ENCODE measurements around the gene GOLIM4. TPM values are rescaled to one million over a fixed set of nuclear protein-coding genes. Genes with fewer than 3 reads are reported as not detected.
A peak's percentile ranks its signal among the peaks of the same experiment; 100 is the strongest.

The GOLIM4 gene
- total RNA-seq, 8 experiments from 2014 or later, result 24.3 to 167 (median 33.7) TPM

DNA sequence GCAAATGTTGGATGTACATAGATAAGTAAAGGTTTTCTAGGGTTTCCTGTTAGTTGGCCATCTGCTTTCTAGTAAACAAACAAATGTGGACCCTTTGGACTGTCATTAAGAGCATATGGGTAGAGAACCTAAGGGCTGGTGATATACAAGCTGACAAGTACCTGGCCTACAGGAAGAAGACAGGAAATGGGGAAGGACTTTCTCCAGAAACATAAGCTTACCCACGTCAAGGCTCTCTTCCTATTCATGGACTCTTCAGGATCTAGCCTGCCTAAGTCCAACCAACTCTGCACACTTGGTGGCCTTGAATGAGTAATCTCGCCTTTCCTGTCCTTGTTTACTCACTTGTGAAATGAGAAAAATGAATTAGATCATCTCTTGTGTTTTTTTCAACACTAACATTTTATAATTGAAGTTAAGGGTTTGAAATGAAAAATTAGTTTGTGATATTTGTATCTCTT is 22.2 kb upstream of the GOLIM4 start:
- Histone ChIP-seq H3K27ac (no peak overlapping the region), H3K4me3 (no peak overlapping the region), H3K4me1 (replicated peaks in 1 of 2) (no peaks in the 10 kb centered on the region)
- no peak for ATAC-seq (replicated peaks in 6 of 8)
- in situ Hi-C loops (cut with MboI; ENCODE audit: low pct_unique_long_range_greater_than_20kb in 2 of 9, low sequenced_read_pairs in 9 of 9, unreplicated experiment in 9 of 9), result no loop called here
- 13 to 100% (median 80%) methylated on average over 1 to 2 of the region's 2 CpGs for whole genome bisulfite sequencing, 10 experiments

DNA sequence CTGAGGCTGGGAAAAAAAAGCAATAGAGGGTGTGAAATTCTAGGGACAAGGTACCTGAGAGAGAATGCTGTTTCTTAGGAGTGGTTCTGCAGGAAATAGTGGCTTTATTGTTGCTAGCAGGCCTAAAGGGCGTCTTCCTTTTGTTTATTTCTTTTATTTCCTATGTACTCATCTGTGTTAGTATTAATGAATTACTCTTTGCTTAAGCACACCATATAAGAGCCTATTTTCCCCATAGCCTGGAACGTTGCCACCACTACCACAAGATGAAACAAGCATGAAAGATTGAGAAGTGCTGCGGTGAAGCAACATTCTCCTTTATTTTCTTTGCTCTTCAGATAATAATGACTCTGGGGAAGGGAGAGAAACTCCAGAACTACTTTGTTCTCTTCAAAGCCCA is 21.3 kb upstream of the GOLIM4 start:
- H3K4me3 ChIP-seq, result no peak overlapping the region
- in situ Hi-C loops (cut with MboI; ENCODE audit: low pct_unique_long_range_greater_than_20kb in 2 of 9, low sequenced_read_pairs in 9 of 9, unreplicated experiment in 9 of 9), result no loop called here
- WGBS, 10 experiments, result 35 to 100% (median 71%) methylated on average over 1 to 3 of the region's 3 CpGs

DNA sequence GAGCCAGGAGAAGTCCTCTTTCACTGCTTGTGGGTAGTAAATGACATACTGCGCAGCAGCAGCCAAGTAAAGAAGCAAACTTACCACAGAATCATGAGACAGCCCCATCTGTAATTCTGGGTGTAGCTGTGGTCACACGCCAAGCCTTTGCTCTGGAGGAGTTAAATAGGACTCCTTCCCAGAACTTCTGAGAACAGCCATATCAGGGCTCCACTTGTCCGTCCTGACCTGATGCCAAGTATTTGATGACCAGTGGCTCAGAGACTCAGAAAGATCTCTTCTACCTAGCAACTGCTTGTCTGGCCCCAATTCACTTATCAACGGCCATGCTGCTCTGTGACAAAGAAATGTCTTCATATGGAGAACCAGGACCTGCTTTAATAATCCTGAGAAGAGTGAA is 20.6 kb upstream of the GOLIM4 start:
- ATAC-seq (replicated peaks in 6 of 8), result peak in 4 of 8 experiments; percentile 74 to 98 (median 92)

More for the DNA sequence above, 21.3 kb upstream of the GOLIM4 start:
- no peak overlapping the region for H3K27ac ChIP-seq
- H3K4me1 ChIP-seq (replicated peaks in 1 of 2), result no peaks in the 10 kb centered on the region
- peak in 1 of 8 experiments; percentile 67 for ATAC-seq (replicated peaks in 6 of 8)

DNA sequence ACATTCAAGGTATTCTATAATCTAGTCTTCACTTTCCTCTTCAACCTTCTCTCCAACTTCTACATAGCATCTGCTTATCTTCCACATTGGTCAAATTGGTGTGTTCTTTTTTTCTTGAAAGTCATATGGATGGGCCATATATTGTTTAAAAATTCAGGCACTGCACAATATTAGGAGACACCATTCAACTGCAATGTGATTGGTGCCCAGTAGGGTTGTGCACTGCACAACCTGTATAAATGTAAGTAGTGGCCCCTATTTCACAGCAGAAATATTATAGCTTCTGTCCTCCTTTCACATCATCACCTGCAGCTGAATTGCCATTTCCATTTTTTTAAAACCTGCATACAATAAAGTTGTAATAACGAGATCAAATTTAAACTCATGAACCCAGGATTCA is 18.1 kb upstream of the GOLIM4 start:
- Histone ChIP-seq H3K4me3 (no peak overlapping the region), H3K27ac (no peak overlapping the region), H3K4me1 (replicated peaks in 1 of 2) (no peaks in the 10 kb centered on the region)
- ATAC-seq (replicated peaks in 6 of 8), result no peak
- in situ Hi-C loops (cut with MboI; ENCODE audit: low pct_unique_long_range_greater_than_20kb in 2 of 9, low sequenced_read_pairs in 9 of 9, unreplicated experiment in 9 of 9), result no loop called here
- 11 to 100% (median 67%) methylated on average over 1 of the region's 1 CpG; no CpG with 5 or more reads in 1 of the 10 experiments for WGBS, 10 experiments

More for the DNA sequence above, 20.6 kb upstream of the GOLIM4 start:
- in situ Hi-C loops (cut with MboI; ENCODE audit: low pct_unique_long_range_greater_than_20kb in 2 of 9, low sequenced_read_pairs in 9 of 9, unreplicated experiment in 9 of 9), result no loop called here
- Histone ChIP-seq H3K27ac (no peak overlapping the region), H3K4me3 (no peak overlapping the region), H3K4me1 (replicated peaks in 1 of 2) (no peaks in the 10 kb centered on the region)
- 9 to 100% (median 71%) methylated on average over 1 to 4 of the region's 4 CpGs; no CpG with 5 or more reads in 2 of the 10 experiments for WGBS, 10 experiments

DNA sequence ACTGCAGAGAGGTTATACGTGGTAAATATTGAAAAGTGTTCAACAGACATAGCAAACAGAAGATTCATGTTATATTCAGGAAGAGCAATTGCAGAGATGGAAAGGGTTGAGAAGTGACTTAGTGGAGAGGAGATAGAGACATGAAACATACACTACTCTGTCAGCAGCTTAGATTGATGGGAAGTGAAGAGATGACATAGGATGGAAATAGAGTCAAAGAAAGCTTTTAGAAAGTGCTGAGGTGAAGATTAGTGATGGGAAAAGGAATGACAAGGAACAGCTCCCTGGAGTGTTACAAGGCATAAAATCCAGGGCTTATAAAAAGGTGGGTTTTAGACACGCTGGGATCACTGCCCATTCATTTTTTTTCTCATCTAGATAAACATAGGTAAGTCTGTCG is 17.2 kb upstream of the GOLIM4 start:
- H3K4me3 ChIP-seq, result no peak overlapping the region

DNA sequence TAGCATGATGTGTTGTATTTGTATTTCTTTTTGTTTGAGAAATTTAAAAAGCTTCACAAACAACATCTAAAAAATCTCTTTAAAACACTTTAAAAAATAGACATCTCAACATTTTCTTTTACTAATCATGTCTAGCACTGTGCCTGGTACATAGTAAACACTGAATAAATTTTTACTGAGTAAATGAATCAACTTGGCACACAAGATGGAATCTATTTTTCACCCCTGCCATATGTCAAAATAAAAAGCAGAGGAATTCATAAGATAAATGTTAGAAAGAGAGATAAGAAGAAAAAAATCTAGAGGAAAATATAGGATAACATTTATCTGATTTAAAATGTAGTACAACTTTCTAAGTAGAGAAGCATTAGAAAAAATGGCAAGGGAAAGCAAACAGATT is 8.6 kb upstream of the GOLIM4 start:
- in situ Hi-C loops (cut with MboI; ENCODE audit: low pct_unique_long_range_greater_than_20kb in 2 of 9, low sequenced_read_pairs in 9 of 9, unreplicated experiment in 9 of 9), result no loop called here
- no peak overlapping the region for H3K27ac ChIP-seq
- H3K4me3 ChIP-seq, result no peak overlapping the region
- no peak for ATAC-seq (replicated peaks in 6 of 8)
- no peaks in the 10 kb centered on the region for H3K4me1 ChIP-seq (replicated peaks in 1 of 2)

More for the DNA sequence above, 17.2 kb upstream of the GOLIM4 start:
- no peak overlapping the region for H3K27ac ChIP-seq
- ATAC-seq (replicated peaks in 6 of 8), result no peak
- 32 to 97% (median 84%) methylated on average over 2 to 3 of the region's 3 CpGs for WGBS, 10 experiments
- in situ Hi-C loops (cut with MboI; ENCODE audit: low pct_unique_long_range_greater_than_20kb in 2 of 9, low sequenced_read_pairs in 9 of 9, unreplicated experiment in 9 of 9), result no loop called here
- no peaks in the 10 kb centered on the region for H3K4me1 ChIP-seq (replicated peaks in 1 of 2)

DNA sequence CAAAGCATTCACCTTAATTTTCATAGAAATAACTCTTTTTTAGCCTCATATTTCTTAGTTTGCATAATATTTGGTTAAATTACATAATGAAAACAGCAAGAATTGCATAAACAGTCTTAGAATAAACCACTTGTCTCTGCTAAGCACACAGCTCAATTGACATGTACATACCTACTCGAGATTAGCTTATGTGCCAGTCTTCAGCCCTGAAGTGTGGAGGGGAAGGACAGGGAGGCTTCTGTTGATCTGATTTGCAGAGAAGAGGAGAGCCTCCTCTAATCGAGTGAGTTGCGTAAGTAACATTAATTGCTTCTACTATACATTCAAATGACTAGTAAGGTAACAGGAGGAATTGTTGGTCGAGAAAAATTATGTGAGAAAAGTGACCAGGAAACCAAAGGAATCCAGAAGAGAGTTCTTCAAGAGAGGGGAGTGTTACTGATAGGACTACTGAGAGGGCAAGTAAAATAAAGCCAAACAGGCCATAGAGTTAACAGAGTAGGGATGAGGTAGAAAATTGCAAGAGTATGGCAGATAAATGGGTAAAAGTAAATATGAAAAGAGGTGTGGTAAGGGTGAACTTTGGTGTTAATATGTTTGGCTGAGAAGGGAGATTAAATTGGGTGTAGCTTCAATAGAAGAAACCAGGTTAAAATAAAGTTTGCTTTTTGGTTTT is 7.1 kb upstream of the GOLIM4 start:
- H3K27ac ChIP-seq, result no peak overlapping the region
- 30 to 93% (median 63%) methylated on average over 2 to 4 of the region's 4 CpGs; no CpG with 5 or more reads in 1 of the 10 experiments for whole genome bisulfite sequencing, 10 experiments
- no peak overlapping the region for H3K4me3 ChIP-seq
- no peaks in the 10 kb centered on the region for H3K4me1 ChIP-seq (replicated peaks in 1 of 2)
- in situ Hi-C loops (cut with MboI; ENCODE audit: low pct_unique_long_range_greater_than_20kb in 2 of 9, low sequenced_read_pairs in 9 of 9, unreplicated experiment in 9 of 9), result no loop called here
- peak in 1 of 8 experiments; percentile 90 for ATAC-seq (replicated peaks in 6 of 8)

DNA sequence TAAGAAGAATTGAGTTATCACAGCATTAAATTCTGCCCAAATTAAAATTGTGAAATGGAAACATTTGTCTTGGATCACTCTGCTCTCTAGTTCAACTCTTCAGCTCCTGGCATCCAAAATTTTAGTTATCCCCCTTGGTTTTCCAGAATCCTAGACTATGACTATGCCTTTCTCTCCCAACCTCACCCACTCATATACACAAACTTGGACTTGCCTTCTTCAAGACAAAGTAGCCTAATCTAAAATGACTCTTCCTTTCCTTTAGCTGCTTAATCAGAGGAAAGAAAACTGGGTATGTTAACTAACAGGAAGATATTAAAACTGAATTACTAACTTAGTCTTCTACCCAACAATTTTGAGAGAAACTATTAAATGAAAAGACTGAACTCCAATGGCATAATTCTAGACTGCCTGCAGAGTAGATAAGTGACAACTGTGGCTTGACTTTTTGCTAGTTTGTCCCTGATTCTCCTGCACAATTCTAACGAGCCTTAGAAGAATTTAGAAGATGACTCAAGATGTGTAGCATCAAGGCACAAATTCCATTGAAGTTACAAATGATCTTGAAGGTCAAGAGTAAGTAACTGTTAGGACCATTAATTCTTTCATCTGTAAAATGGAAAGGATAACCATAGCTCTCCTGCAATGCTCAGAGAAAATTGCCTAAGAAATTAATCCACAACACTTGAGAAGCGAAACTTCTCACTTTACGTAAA is 5.2 kb upstream of the GOLIM4 start:
- no peak overlapping the region for H3K27ac ChIP-seq
- H3K4me3 ChIP-seq, result no peak overlapping the region
- no peak for ATAC-seq (replicated peaks in 6 of 8)
- in situ Hi-C loops (cut with MboI; ENCODE audit: low pct_unique_long_range_greater_than_20kb in 2 of 9, low sequenced_read_pairs in 9 of 9, unreplicated experiment in 9 of 9), result no loop called here
- H3K4me1 ChIP-seq (replicated peaks in 1 of 2), result peaks cover 0 to 7% of the 10 kb centered on the region in 2 donors
- 56 to 100% (median 92%) methylated on average over 2 to 3 of the region's 3 CpGs; no CpG with 5 or more reads in 1 of the 10 experiments for WGBS, 10 experiments

DNA sequence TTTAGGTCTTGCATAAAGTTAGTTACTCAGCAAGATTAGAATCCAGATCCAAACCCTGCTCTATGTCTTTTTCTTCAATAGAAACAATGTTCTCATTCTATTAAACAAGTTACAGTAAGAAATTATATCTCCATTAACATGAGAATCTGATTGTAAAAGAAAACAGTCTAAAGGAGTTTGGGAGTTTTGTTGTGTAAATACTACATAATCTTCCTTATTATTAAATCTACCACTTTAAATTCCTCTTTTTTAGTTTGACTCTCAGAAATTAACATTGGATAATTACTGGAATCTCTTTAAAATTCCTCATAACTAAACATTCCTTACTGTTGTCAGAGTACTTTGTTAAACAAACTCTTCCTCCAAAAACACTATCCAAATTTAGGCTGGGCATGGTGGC is 1.7 kb upstream of the GOLIM4 start:
- no peak for ATAC-seq (replicated peaks in 6 of 8)
- peaks cover 8 to 14% of the 10 kb centered on the region in 2 donors for H3K4me1 ChIP-seq (replicated peaks in 1 of 2)

DNA sequence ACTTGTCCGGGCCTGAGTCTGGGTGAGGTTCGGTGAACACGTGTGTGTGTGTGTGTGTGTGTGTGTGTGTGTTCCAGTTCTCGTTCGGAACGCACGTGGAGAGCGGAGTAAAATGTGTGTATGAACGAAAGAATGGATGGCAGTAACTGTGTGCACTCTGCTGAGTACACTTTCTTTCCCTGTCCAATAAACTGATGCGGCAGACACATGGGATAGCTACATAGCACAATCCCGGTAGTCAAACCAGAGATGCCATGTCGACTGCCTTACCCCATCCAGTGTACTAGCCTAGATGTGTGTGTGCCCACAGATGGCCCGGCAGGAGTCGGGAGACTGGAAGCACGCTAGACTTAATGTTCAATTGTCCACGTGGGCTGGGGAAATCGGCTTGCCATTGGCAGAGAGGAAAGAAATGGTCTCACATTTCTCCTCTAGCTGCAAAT is 507 bp upstream of the GOLIM4 start:
- Histone ChIP-seq H3K27ac (peak overlapping the region; percentile 24 to 34), H3K4me3 (peak overlapping the region; percentile 66 to 87 (median 79)), H3K4me1 (replicated peaks in 1 of 2) (peaks cover 14 to 24% of the 10 kb centered on the region in 2 donors)
- peak; percentile 46 to 64 (median 58) for ATAC-seq (replicated peaks in 6 of 8)
- in situ Hi-C loops (cut with MboI; ENCODE audit: low pct_unique_long_range_greater_than_20kb in 2 of 9, low sequenced_read_pairs in 9 of 9, unreplicated experiment in 9 of 9), result no loop called here
- 0 to 10% (median 0%) methylated on average over 1 to 3 of the region's 17 CpGs; no CpG with 5 or more reads in 2 of the 10 experiments for WGBS, 10 experiments

More for the DNA sequence above, 1.7 kb upstream of the GOLIM4 start:
- no peak overlapping the region for H3K4me3 ChIP-seq
- in situ Hi-C loops (cut with MboI; ENCODE audit: low pct_unique_long_range_greater_than_20kb in 2 of 9, low sequenced_read_pairs in 9 of 9, unreplicated experiment in 9 of 9), result no loop called here
- no peak overlapping the region for H3K27ac ChIP-seq

DNA sequence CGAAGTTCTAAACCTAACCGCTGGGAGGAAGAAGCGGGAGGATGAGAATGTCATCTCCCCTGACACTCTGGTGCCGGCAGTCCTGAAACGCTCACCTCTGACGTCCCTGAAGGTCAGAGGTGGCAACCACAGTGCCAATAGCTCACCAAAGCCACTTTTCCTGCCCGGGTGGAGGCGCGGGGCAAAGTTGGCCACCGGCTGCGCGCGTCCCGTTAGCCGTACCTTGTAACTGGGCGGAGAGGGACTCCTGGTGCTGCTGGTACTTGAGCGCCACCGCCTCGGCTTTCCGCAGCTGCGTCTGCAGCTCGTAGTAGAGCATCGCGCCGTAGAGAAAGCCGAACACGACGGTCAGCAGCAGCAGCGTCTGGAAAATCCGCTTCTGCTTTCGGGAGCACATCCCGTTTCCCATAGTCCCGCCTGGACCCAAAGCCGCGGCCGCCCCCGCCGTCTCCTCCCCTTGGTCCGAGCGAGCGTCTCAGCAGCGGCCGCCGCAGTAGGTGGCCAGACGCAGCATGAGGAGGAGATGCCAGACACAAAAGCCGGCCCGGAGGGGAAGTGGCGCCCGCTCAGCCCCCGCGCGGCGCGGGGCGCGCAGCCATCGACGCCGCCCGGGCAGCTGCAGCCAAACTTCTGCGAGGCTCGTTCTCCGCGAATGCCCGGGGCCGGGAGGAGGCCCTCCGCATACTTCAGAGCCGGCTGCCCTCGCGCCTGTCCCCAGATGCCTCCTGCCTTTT is 680 bp downstream of the GOLIM4 start:
- Histone ChIP-seq H3K4me1 (replicated peaks in 1 of 2) (peaks cover 14 to 25% of the 10 kb centered on the region in 2 donors), H3K4me3 (peak overlapping the region; percentile 66 to 87 (median 79)), H3K27ac (peak overlapping the region; percentile 78 to 85)
- 0% methylated on average over 1 to 14 of the region's 70 CpGs; no CpG with 5 or more reads in 3 of the 10 experiments for WGBS, 10 experiments
- peak in 4 of 8 experiments; percentile 5 to 22 (median 11) for ATAC-seq (replicated peaks in 6 of 8)
- in situ Hi-C loops (cut with MboI; ENCODE audit: low pct_unique_long_range_greater_than_20kb in 2 of 9, low sequenced_read_pairs in 9 of 9, unreplicated experiment in 9 of 9), result no loop called here

DNA sequence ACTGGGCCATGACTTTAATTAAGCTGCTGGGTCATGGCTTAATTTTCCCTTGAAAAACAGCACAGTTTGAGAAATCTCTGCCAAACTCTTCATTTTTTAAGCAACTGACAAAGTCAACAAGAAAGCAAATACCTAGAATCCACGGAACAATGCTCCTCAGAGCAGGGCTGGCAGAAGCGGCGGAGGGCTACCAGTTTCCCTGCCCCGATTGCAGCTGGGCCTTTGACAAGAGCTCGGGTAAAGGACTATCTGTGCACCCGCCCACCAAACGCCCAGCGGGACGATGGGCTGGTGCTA is 1.2 kb downstream of the GOLIM4 start:
- in situ Hi-C loops (cut with MboI; ENCODE audit: low pct_unique_long_range_greater_than_20kb in 2 of 9, low sequenced_read_pairs in 9 of 9, unreplicated experiment in 9 of 9), result no loop called here
- H3K4me1 ChIP-seq (replicated peaks in 1 of 2), result peaks cover 14 to 25% of the 10 kb centered on the region in 2 donors
- peak in 1 of 8 experiments; percentile 23 for ATAC-seq (replicated peaks in 6 of 8)
- no peak overlapping the region for H3K27ac ChIP-seq
- peak overlapping the region; percentile 66 to 87 (median 79) for H3K4me3 ChIP-seq
- 0% methylated on average over 1 to 7 of the region's 9 CpGs; no CpG with 5 or more reads in 4 of the 10 experiments for WGBS, 10 experiments

DNA sequence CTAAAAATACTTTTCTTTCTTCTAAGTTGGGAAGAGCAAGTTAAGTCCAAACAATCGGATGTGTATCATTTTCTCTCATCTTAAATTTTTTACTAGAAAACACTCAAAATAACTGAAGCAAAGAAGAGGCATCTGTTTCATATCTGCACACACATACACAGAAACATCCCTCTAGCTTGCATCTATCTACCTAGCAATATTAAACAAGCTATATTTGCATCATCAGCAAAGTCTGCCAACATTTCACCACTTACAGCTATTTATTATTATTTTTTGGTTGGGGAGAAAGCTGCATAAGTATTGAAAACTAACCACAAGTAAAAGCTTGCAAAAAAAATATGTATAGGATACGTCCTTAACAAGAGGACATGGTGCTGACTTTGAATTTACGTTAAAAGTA is 1.9 kb downstream of the GOLIM4 start:
- H3K27ac ChIP-seq, result no peak overlapping the region
- H3K4me1 ChIP-seq (replicated peaks in 1 of 2), result peaks cover 14 to 25% of the 10 kb centered on the region in 2 donors
- ATAC-seq (replicated peaks in 6 of 8), result no peak
- 5 to 59% (median 25%) methylated on average over 2 to 3 of the region's 3 CpGs; no CpG with 5 or more reads in 1 of the 10 experiments for WGBS, 10 experiments
- in situ Hi-C loops (cut with MboI; ENCODE audit: low pct_unique_long_range_greater_than_20kb in 2 of 9, low sequenced_read_pairs in 9 of 9, unreplicated experiment in 9 of 9), result no loop called here
- H3K4me3 ChIP-seq, result peak overlapping the region; percentile 66 to 87 (median 79)
